ENCODE data around the gene FCHO2. TPM values are rescaled to one million over a fixed set of nuclear protein-coding genes. Genes with fewer than 3 reads are reported as not detected.

Gene FCHO2
- total and polyA plus RNA-seq, 2 of the 8 experiments (the other 6 are each of a cell fraction or from before 2014, with no cell fraction given) = 4.3 to 15.7 TPM

GRCh38 chr5:72957337-72957736, 1.5 kb downstream of the FCHO2 start:
- no peaks in the 10 kb centered on the region for H3K36me3 ChIP-seq (ENCODE audit: control insufficient read depth in 2 of 4, insufficient read depth in 4 of 4, low read length in 3 of 4)
- H4K8ac ChIP-seq (ENCODE audit: extremely low read depth, insufficient read depth, low read length) = no peak overlapping the region
- no peak overlapping the region for H2BK5ac ChIP-seq (ENCODE audit: low read depth, low read length)
- no peak overlapping the region for H3K14ac ChIP-seq (ENCODE audit: insufficient read length)
- FAIRE-seq = no peak
- no peak overlapping the region for H2BK12ac ChIP-seq (ENCODE audit: low read depth, low read length)
- H3K4me1 ChIP-seq (replicated peaks in 1 of 4; ENCODE audit: control insufficient read depth in 3 of 4, insufficient read depth in 4 of 4, low read length in 3 of 4) = peaks cover 0 to 8% (median 2%) of the 10 kb centered on the region in 4 experiments; a peak in 3 of 7 replicates
- CTCF ChIA-PET (ENCODE audit: partially characterized antibody) = interaction anchor here (0.9 to 1.0 kb wide), 2 partner anchors 12 to 36 kb away, joined by 3 read pairs; no protein-coding TSS in a partner anchor
- no peak overlapping the region for H3K4ac ChIP-seq (replicated peaks; ENCODE audit: insufficient read length, low read depth, low read length)
- H2BK120ac ChIP-seq (replicated peaks; ENCODE audit: low read depth, low read length) = no peak overlapping the region
- no peaks in the 10 kb centered on the region; a peak in 1 of 7 replicates for H3K27me3 ChIP-seq (replicated peaks in 1 of 4; ENCODE audit: control insufficient read depth in 3 of 4, extremely low read depth in 1 of 4, insufficient read depth in 3 of 4, low read length in 3 of 4)
- no peak overlapping the region for H3K23ac ChIP-seq (ENCODE audit: insufficient read length)
- H2BK15ac ChIP-seq (ENCODE audit: low read length) = no peak overlapping the region
- no peak overlapping the region for H4K91ac ChIP-seq (replicated peaks; ENCODE audit: insufficient read length, low read length)
- H3K4me3 ChIP-seq (ENCODE audit: extremely low read depth in 1 of 4, insufficient read depth in 2 of 4, low read depth in 3 of 4, low read length in 4 of 4) = peak overlapping the region in 1 of 4 experiments; percentile 80; a peak in 2 of 8 replicates
- H2AFZ ChIP-seq (ENCODE audit: low read length) = no peak overlapping the region
- H2BK20ac ChIP-seq (ENCODE audit: low read length) = no peak overlapping the region
- no peak overlapping the region for H3K9ac ChIP-seq (replicated peaks in 1 of 4; ENCODE audit: extremely low read depth in 1 of 4, low read depth in 3 of 4, low read length in 3 of 4)
- WGBS, 2 experiments (ENCODE audit: extremely low coverage in 1 of 2, insufficient coverage in 1 of 2, insufficient read length in 1 of 2, insufficient replicate concordance in 2 of 2, low coverage in 1 of 2, low lambda C conversion rate in 2 of 2, missing lambda C conversion rate in 1 of 2) = 95% methylated on average over 1 of the region's 1 CpG; no CpG with 5 or more reads in 1 of the 2 experiments
- no peak overlapping the region for H3K56ac ChIP-seq (replicated peaks; ENCODE audit: insufficient read length, low read depth, low read length)
- H3K27ac ChIP-seq (ENCODE audit: low read depth, low read length) = no peak overlapping the region
- no peak overlapping the region for H3K18ac ChIP-seq (ENCODE audit: extremely low read depth, low read length)
- no peaks in the 10 kb centered on the region for H3K9me3 ChIP-seq (ENCODE audit: insufficient read depth in 2 of 2, low read depth in 1 of 2, low read length in 1 of 2)
- POLR2A ChIA-PET (ENCODE audit: partially characterized antibody) = no interaction called here
- H3K79me1 ChIP-seq (ENCODE audit: low read depth, low read length) = no peaks in the 10 kb centered on the region
- H4K5ac ChIP-seq (ENCODE audit: insufficient read length, low read depth, low read length) = no peak overlapping the region
- H2AK5ac ChIP-seq (ENCODE audit: low read depth, low read length) = no peak overlapping the region
- H4K20me1 ChIP-seq (replicated peaks in 1 of 2; ENCODE audit: control insufficient read depth in 1 of 2, insufficient read depth in 2 of 2, low read length in 2 of 2) = no peaks in the 10 kb centered on the region
- peaks cover 0 to 22% of the 10 kb centered on the region in 2 experiments; a peak in 2 of 4 replicates for H3K79me2 ChIP-seq (ENCODE audit: control insufficient read depth in 1 of 2, insufficient read depth in 2 of 2, low read length in 2 of 2)
- DNase-seq (ENCODE audit: low read depth in 1 of 2, low spot score in 2 of 2) = no peak
- H3K4me2 ChIP-seq (ENCODE audit: insufficient read depth in 1 of 2, low read depth in 2 of 2, low read length in 2 of 2) = peak overlapping the region; percentile 81 to 88; a peak in 2 of 4 replicates
- peaks cover 5% of the 10 kb centered on the region for H3K23me2 ChIP-seq (ENCODE audit: low read depth, low read length)
- no peak for TF ChIP-seq SUZ12 (IDR thresholded peaks at IDR 0.05; ENCODE audit: low read length)
- TF ChIP-seq BRCA1 (IDR thresholded peaks at IDR 0.05; ENCODE audit: low read depth, low read length) = no peak
- no peak for TF ChIP-seq KDM5A (IDR thresholded peaks at IDR 0.05; ENCODE audit: low read length)
- TF ChIP-seq CTBP2 (IDR thresholded peaks at IDR 0.05; ENCODE audit: borderline replicate concordance, insufficient read depth, insufficient read length, low read length) = no peak
- TF ChIP-seq RNF2 (IDR thresholded peaks at IDR 0.05; ENCODE audit: borderline replicate concordance, low read depth, low read length, missing control alignments, poor library complexity, severe bottlenecking) = no peak
- no peak for TF ChIP-seq SIX5 (IDR thresholded peaks at IDR 0.05; ENCODE audit: low read depth, low read length)
- TF ChIP-seq RFX5 (IDR thresholded peaks at IDR 0.05; ENCODE audit: borderline replicate concordance, low read depth, low read length) = no peak
- TF ChIP-seq CBX5 (IDR thresholded peaks at IDR 0.05; ENCODE audit: low read depth, low read length) = no peak
- TF ChIP-seq EZH2 (IDR thresholded peaks at IDR 0.05; ENCODE audit: low read depth, low read length, severe bottlenecking) = no peak
- no peak for TF ChIP-seq GABPA (IDR thresholded peaks at IDR 0.05; ENCODE audit: borderline replicate concordance, insufficient read depth, low read length)
- TF ChIP-seq BACH1 (IDR thresholded peaks at IDR 0.05; ENCODE audit: low read length) = no peak
- TF ChIP-seq PHF8 (conservative IDR thresholded peaks at IDR 0.05; ENCODE audit: low read depth, low read length) = no peak
- TF ChIP-seq SP4 (IDR thresholded peaks at IDR 0.05; ENCODE audit: low read length) = no peak
- no peak for TF ChIP-seq CHD1 (IDR thresholded peaks at IDR 0.05; ENCODE audit: low read depth, low read length)
- no peak for TF ChIP-seq POLR2A (IDR thresholded peaks at IDR 0.05; ENCODE audit: control extremely low read depth in 1 of 2, low read depth in 2 of 2, low read length in 2 of 2)
